ENCODE data around the gene KLHL20.
"Not testable (repeated sequence)": the region's sequence is repeated elsewhere in the genome, so short reads cannot be mapped to it uniquely, and the experiment has no call there.

KLHL20 gene

DNA sequence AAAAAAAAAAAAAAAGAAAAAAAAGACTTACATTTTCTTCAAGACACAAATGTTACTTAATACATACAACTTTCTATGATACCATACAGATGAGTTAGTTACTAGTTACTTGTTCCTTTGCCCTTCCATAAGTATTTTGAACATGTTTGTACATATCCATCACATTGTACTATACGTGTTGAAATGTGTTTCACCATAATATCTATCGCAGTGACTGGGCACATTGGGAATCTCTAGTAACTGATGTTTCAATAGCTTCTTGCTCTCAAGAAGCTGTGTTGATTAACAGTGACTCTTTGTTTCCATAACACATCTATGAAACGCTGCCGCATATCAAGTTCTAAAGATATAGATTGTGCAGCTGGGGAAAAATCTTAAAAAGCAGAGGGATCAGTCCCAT, 42.9 kb downstream of the KLHL20 start:
- no peak for DNase-seq

- DNase-seq: no peak
Observed at GRCh38 chr1:173758110-173758509, 43.3 kb downstream of the KLHL20 start.

- DNase-seq: no peak
Observed at GRCh38 chr1:173758980-173759379, 44.2 kb downstream of the KLHL20 start.

GRCh38 chr1:173764331-173764730, 49.5 kb downstream of the KLHL20 start:
- not testable (repeated sequence) for DNase-seq

DNA sequence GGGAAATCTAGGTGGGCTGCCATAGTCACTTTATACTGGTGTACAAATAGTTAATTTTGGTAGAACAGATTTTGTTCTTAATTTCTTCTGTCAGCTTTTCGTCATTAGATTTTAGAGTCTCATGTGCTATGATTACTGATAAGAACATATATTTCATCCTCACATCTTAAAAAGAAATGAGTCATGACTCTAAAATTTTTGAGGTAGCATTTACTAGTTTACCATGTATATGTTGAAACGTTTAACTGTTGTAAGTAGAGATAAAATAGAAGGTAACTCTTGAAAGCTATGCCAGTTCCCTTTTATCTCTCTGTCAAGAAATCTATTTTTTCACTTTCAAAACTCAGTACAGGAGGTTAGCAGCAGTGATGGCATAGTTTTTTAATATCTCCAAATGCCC, 53.4 kb downstream of the KLHL20 start:
- no peak for DNase-seq

DNA sequence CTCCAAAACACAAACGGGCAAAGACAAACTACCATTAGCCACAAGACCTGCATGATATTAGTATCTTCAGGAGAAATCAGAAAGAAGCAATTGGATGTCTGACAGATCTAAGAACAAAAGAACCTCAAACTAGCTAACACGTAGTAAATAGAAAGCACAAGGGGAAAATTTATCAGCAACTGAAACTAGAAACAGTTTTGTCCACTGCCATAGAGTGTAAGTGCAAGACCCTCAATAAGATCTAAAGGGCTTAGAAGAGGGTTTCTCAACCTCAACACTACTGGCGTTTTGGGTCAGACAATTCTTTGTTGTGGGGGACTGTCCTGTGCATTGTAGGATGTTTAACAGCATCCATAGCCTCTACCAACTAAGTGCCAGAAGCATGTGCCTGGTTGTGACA, 54.0 kb downstream of the KLHL20 start:
- DNase-seq: no peak

DNA sequence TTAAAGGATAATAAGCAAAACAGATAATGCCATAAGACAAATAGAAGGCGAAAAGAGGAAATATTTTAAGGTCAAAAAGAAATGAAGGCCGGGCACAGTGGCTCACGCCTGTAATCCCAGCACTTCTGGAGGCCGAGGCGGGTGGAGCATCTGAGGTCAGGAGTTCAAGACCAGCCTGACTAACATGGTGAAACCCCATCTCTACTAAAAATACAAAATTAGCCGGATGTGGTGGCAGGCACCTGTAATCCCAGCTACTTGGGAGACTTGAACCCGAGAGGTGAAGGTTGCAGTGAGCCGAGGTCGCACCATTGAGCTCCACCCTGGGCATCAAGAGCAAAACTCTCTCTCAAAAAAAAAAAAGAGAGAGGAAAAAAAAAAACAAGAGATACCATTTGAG, 55.5 kb downstream of the KLHL20 start:
- not testable (repeated sequence) for DNase-seq

DNA sequence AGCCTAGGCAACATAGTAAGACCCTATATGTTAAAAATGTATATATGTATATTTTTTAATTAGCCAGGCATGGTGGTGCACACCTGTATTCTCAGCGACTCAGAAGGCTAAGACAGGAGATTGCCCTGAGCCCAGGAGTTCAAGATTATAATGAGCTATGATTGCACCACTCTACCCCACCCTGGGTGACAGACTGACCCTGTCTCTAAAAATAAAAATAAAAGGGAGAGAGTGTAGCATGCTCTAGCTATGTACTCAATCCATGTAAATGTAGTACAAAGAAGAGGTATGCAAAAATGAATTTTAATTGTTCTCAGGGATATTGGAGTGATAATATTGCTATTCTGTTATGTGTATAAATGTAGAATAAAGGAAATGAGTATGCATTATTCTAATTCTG, 56.8 kb downstream of the KLHL20 start:
- no peak for DNase-seq

GRCh38 chr1:173775578-173776226, 60.9 kb downstream of the KLHL20 start:
- DNase-seq: no peak

- DNase-seq: no peak
Observed at GRCh38 chr1:173779936-173780335, 65.2 kb downstream of the KLHL20 start.

GRCh38 chr1:173784997-173785396, 70.2 kb downstream of the KLHL20 start:
- no peak for DNase-seq

GRCh38 chr1:173789841-173790240, 75.1 kb downstream of the KLHL20 start:
- DNase-seq: no peak

DNA sequence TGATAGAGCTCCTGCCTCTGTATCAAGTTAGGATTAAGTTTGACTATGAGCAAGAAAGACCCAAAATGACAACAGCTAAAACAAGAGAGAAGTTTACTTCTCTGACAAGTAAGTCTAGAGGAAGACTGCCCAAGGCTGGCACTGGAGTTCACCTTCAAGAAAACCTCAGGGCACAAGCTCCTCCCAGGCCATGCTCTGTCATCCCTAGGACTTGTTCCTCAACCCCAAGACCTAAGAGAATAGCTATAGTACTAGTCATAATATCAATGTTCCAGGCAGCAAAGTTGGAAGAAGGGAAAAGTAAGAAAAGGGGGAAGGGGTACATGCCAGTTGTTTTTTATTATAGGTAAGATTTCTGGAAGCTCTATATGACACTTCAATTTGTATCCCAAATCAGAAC, 83.3 kb downstream of the KLHL20 start:
- DNase-seq: no peak

- DNase-seq: not testable (repeated sequence)
Observed at GRCh38 chr1:173799995-173800394, 85.2 kb downstream of the KLHL20 start.

GRCh38 chr1:173802961-173803360, 88.2 kb downstream of the KLHL20 start:
- no peak for DNase-seq

GRCh38 chr1:173813654-173814053, 98.9 kb downstream of the KLHL20 start:
- not testable (repeated sequence) for DNase-seq

DNA sequence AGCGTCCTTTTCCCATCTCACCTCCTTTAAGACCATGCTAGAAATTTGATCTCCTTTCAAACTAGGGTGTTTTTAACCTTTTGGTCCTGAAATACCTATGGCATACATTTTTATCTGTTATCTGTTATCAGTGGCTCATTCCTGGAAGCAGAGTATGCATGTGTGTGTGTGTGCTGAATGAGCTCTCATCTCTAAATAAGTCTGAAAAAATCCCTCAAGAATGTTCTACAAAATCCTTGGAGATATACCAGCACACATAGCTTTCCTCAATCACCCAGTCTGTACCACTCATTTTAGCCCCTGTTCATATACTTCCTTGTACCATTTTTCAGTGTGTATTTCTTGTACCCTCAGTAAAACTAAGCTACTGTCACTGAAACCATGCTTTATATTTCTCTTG, 103.7 kb downstream of the KLHL20 start:
- no peak for DNase-seq

- DNase-seq: no peak
Observed at GRCh38 chr1:173821680-173822079, 106.9 kb downstream of the KLHL20 start.

- no peak for DNase-seq
Observed at GRCh38 chr1:173823781-173824314, 109.1 kb downstream of the KLHL20 start.

DNA sequence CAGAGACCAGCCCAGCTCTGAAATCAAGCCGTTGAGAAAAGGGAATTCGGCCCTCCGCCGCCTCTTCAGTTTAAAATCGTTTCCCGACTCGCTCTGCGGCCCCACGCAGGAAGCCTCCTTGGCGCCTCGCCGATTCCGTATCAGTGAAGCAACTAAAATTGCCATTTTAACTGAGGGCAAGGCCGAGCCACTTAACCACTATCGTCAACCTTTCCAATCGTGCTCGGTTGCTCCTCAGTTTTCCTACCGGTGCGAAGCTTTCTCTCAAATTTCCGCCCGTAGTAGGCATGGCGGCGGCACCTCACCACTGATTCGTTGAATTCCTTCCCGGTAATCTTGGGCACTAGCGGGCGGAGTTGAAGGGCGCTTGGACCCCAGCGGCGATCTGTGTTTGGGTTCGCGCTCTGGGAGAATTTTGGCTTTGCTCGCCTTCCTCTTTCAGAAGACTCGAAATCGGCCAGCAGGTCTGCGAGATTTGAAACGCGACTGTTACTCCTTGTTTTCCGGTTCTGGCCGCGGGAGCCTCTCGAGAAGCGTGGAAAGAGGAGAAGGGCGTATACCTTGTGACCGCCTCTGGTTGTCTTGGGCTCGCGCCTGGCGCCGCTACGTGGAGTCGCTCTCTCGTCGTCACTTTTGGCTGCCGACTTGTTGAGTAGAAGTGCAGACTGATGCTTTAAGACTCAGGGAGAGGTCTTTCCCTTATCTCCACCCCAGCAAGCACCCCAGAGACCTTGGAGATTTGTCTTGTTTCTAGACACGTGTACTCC, 109.7 kb downstream of the KLHL20 start, which contains the start of the genes CENPL and DARS2:
CENPL (minus strand) TSS at position 569 of the 767 bp plus-strand sequence. CDS start 13,584 bp downstream, outside the sequence.
DARS2 (plus strand) TSS at position 359 of the 767 bp plus-strand sequence. CDS start 557 bp downstream, outside the sequence.
- DNase-seq: peak; percentile 96

DNA sequence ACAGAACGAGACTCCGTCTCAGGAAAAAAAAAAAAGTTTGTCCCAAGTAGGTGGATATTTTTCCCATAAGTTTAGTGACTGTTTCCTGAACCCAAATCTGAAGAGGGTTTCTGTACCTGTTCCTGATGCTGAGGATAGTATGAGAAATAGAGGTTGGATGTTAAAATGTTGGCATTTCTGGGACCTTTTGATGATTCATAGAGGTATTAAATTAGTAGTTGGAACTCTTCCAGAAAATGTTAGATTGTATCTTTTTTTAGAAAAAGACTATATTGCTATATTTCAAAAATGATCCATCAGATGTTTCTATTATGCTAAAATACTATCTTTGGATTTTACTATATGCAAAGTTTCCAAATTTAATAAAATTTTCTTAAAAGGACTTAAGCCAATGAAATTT, 112.8 kb downstream of the KLHL20 start:
- DNase-seq: no peak

DNA sequence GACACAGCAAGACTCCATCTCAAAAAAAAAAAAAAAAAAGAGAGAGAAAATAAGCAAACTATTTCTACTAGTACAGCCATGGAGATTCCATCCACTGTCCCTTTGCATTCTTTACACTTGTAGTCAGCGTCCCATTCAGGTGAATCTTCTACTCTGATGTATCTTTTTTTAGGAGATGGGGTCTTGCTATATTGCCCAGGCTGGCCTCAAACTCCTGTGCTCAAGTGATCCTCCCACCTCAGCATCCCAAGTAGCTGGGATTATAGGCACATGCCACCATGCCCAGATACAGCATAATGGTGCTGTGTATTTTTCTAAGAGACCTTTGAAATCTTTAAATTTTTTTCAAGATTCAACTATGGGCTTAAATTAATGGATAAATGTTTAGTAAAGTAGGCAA, 118.0 kb downstream of the KLHL20 start:
- DNase-seq: no peak

Data from activated effector memory CD4-positive, alpha-beta T cell treated with anti-CD3 and anti-CD28 coated beads, Interleukin-2, amount 50 U/mL, for 16 hours (primary cell).